HepG2 (cell line): ENCODE results near the gene ZNF624. TPM values are rescaled to one million over a fixed set of nuclear protein-coding genes. Genes with fewer than 3 reads are reported as not detected.
A peak's percentile ranks its signal among the peaks of the same experiment; 100 is the strongest.

Experiments
- HOXA3 ChIP-seq: sonication (generic); formaldehyde crosslinking; IDR thresholded peaks from 2 replicates; pipeline ENCODE4 v1.5.0; 2020; ENCODE audit warnings: missing genetic modification reagents
- HOXA7 ChIP-seq: sonication (generic); formaldehyde crosslinking; IDR thresholded peaks from 2 replicates; pipeline ENCODE4 v1.8.1; 2022; ENCODE audit warnings: mild to moderate bottlenecking, missing genetic modification reagents, moderate library complexity
- KAT2B ChIP-seq: fragments of 150-350 bp; IDR thresholded peaks from 2 replicates; pipeline ENCODE4 v1.6.1; 2014; ENCODE audit warnings: low read depth, low read length, borderline replicate concordance
- KDM3A ChIP-seq: IDR thresholded peaks from 2 replicates; pipeline ENCODE4 v1.6.1; 2018; ENCODE audit warnings: low read depth, missing compliant biosample characterization
- NFE2L1 ChIP-seq: sonication (generic); formaldehyde crosslinking; IDR thresholded peaks from 2 replicates; pipeline ENCODE4 v1.4.0; 2020; ENCODE audit warnings: missing genetic modification reagents, mild to moderate bottlenecking, borderline replicate concordance
- NONO ChIP-seq, 2 experiments: fragments of 450-650 bp in 1 of 2; sonication (generic) in 1 of 2; formaldehyde crosslinking in 1 of 2; IDR thresholded peaks in 1 of 2; conservative IDR thresholded peaks in 1 of 2; 2 replicates each; pipeline versions ENCODE4 v1.6.1 to v1.8.0; 2017 to 2022; ENCODE audit warnings: mild to moderate bottlenecking in 1 of 2, missing genetic modification reagents in 1 of 2, moderate library complexity in 1 of 2
- REST ChIP-seq, 2 experiments: IDR thresholded peaks; 2 replicates each; pipeline ENCODE4 v1.6.1; 2011 to 2012; ENCODE audit warnings: low read length in 2 of 2, borderline replicate concordance in 1 of 2, low read depth in 1 of 2, mild to moderate bottlenecking in 1 of 2, moderate library complexity in 1 of 2
- SP140L ChIP-seq: sonication (generic); formaldehyde crosslinking; IDR thresholded peaks from 2 replicates; pipeline ENCODE4 v1.4.0; 2020; ENCODE audit warnings: missing genetic modification reagents, borderline replicate concordance
- THAP11 ChIP-seq: IDR thresholded peaks from 2 replicates; pipeline ENCODE4 v1.6.1; 2016; ENCODE audit warnings: missing biosample characterization, missing genetic modification reagents
- ZBTB38 ChIP-seq: sonication (generic); formaldehyde crosslinking; IDR thresholded peaks from 2 replicates; pipeline ENCODE4 v1.5.1; 2020; ENCODE audit warnings: mild to moderate bottlenecking, missing genetic modification reagents
- ZFP36L1 ChIP-seq: sonication (generic); formaldehyde crosslinking; IDR thresholded peaks from 2 replicates; pipeline ENCODE4 v1.8.0; 2022; ENCODE audit warnings: mild to moderate bottlenecking, missing genetic modification reagents, moderate library complexity
- ZNF251 ChIP-seq: sonication (generic); formaldehyde crosslinking; IDR thresholded peaks from 2 replicates; pipeline ENCODE4 v1.9.0; 2021; ENCODE audit warnings: mild to moderate bottlenecking, missing genetic modification reagents
- ZNF331 ChIP-seq: sonication (generic); formaldehyde crosslinking; IDR thresholded peaks from 2 replicates; pipeline ENCODE4 v1.4.0; 2020; ENCODE audit warnings: missing genetic modification reagents
- ZNF362 ChIP-seq: sonication (generic); formaldehyde crosslinking; IDR thresholded peaks from 2 replicates; pipeline ENCODE4 v1.4.0; 2020; ENCODE audit warnings: missing genetic modification reagents, mild to moderate bottlenecking, borderline replicate concordance
- ZNF550 ChIP-seq: sonication (generic); formaldehyde crosslinking; IDR thresholded peaks from 2 replicates; pipeline ENCODE4 v1.4.0; 2020; ENCODE audit warnings: mild to moderate bottlenecking, missing genetic modification reagents, borderline replicate concordance
- polyA plus RNA-seq, 8 experiments: library from polyadenylated mRNA; depleted of rRNA in 3 of 8; stranded (reverse) in 7 of 8; unstranded in 1 of 8; fragments of >200 nt; fragmentation: Illumina TruSeq in 4 of 8; extraction: Trizol in 4 of 8; gene quantifications; 2 replicates each; pipeline versions ENCODE4 v1.2.1 to v1.2.3, GENCODE V29; 2011 to 2016; ENCODE audit warnings: low read depth in 4 of 8, missing spikeins in 1 of 8, mixed read lengths in 1 of 8; ENCODE audit not compliant: insufficient read depth in 1 of 8
- total RNA-seq, 5 experiments: library from RNA; depleted of rRNA; stranded (reverse); fragments of >200 nt; fragmentation: Illumina TruSeq; extraction: Trizol; gene quantifications; 2 replicates each; pipeline ENCODE4 v1.2.3, GENCODE V29; 2016; ENCODE audit warnings: low read depth in 1 of 5
- TF ChIP-seq, protein P1 (sequence below): sonication (generic); formaldehyde crosslinking; IDR thresholded peaks from 2 replicates; pipeline ENCODE4 v1.5.1; 2020; ENCODE audit warnings: missing genetic modification reagents, mild to moderate bottlenecking, borderline replicate concordance
- TF ChIP-seq, protein P2 (sequence below): sonication (generic); formaldehyde crosslinking; IDR thresholded peaks from 2 replicates; pipeline ENCODE4 v1.4.0; 2020; ENCODE audit warnings: mild to moderate bottlenecking, missing genetic modification reagents, borderline replicate concordance

Gene ZNF624
- total and polyA plus RNA-seq, 2 of the 13 experiments (the other 11 are each of a cell fraction or from before 2014, with no cell fraction given): 0.75 to 3.5 TPM

DNA sequence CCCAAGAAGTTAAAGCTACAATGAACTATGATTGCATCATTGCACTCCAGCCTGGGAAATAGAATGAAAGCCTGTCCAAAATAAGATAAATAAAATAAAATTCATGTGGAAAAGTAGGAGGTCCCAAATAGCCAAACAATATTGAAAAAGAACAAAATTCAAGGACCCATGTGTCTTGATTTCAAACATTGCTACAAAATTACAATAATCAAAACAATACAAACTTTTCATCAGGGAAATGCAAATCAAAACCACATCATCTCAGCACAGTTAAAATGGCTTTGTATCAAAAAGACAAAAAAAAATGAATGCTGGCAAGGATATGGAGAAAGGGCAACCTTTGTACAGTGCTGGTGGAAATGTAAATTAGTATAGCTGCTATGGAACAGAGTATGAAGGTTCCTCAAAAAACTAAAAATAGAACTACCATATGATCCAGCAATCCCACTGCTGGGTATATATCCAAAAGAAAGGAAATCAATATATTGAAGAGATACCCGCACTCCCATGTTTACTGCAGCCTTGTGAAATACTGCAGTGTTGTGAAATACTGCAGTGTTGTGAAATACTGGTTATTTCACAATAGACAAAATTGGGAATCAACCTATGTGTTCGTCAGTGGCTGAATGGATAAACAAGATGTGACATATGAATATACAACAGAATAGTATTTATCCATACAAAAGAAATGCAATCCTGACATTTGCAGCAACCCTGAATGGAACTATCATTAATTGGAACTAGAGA is 60.1 kb downstream of the ZNF624 start (continued):
- TF ChIP-seq ZNF362 (CRISPR knock-in tag) (no peak), KAT2B (peak; percentile 83), NFE2L1 (no peak), SP140L (0 out of 2 replicates have a peak, but pooled peaks have one; percentile 67), HOXA3 (CRISPR knock-in tag) (0 out of 2 replicates have a peak, but pooled peaks have one; percentile 15), ZFP36L1 (CRISPR knock-in tag) (no peak), REST (IDR thresholded peaks at IDR 0.05; ENCODE audit: borderline replicate concordance in 1 of 2, low read depth in 1 of 2, low read length in 2 of 2) (no peak), THAP11 (CRISPR knock-in tag) (peak; percentile 75), ZNF331 (CRISPR knock-in tag) (peak; percentile 83; the same call in 1 of the 2 replicates), HOXA7 (CRISPR knock-in tag) (no peak), ZNF550 (CRISPR knock-in tag) (no peak), KDM3A (CRISPR knock-in tag) (peak; percentile 67; the same call in 1 of the 2 replicates), NONO (IDR thresholded peaks at IDR 0.05) (no peak), NONO (CRISPR knock-in tag; conservative IDR thresholded peaks at IDR 0.05) (peak; percentile 50; the same call in 1 of the 2 replicates), ZBTB38 (no peak), ZNF251 (CRISPR knock-in tag) (no peak)
- TF ChIP-seq, protein P1, sequence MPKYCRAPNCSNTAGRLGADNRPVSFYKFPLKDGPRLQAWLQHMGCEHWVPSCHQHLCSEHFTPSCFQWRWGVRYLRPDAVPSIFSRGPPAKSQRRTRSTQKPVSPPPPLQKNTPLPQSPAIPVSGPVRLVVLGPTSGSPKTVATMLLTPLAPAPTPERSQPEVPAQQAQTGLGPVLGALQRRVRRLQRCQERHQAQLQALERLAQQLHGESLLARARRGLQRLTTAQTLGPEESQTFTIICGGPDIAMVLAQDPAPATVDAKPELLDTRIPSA (CRISPR knock-in tag): no peak
- TF ChIP-seq, protein P2, sequence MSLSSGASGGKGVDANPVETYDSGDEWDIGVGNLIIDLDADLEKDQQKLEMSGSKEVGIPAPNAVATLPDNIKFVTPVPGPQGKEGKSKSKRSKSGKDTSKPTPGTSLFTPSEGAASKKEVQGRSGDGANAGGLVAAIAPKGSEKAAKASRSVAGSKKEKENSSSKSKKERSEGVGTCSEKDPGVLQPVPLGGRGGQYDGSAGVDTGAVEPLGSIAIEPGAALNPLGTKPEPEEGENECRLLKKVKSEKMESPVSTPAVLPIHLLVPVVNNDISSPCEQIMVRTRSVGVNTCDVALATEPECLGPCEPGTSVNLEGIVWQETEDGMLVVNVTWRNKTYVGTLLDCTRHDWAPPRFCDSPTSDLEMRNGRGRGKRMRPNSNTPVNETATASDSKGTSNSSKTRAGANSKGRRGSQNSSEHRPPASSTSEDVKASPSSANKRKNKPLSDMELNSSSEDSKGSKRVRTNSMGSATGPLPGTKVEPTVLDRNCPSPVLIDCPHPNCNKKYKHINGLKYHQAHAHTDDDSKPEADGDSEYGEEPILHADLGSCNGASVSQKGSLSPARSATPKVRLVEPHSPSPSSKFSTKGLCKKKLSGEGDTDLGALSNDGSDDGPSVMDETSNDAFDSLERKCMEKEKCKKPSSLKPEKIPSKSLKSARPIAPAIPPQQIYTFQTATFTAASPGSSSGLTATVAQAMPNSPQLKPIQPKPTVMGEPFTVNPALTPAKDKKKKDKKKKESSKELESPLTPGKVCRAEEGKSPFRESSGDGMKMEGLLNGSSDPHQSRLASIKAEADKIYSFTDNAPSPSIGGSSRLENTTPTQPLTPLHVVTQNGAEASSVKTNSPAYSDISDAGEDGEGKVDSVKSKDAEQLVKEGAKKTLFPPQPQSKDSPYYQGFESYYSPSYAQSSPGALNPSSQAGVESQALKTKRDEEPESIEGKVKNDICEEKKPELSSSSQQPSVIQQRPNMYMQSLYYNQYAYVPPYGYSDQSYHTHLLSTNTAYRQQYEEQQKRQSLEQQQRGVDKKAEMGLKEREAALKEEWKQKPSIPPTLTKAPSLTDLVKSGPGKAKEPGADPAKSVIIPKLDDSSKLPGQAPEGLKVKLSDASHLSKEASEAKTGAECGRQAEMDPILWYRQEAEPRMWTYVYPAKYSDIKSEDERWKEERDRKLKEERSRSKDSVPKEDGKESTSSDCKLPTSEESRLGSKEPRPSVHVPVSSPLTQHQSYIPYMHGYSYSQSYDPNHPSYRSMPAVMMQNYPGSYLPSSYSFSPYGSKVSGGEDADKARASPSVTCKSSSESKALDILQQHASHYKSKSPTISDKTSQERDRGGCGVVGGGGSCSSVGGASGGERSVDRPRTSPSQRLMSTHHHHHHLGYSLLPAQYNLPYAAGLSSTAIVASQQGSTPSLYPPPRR (CRISPR knock-in tag): peak; percentile 40; the same call in 1 of the 2 replicates
